Fibroblast of the aortic adventitia (primary cell): ENCODE data around the gene LRRC74A. TPM values are rescaled to one million over a fixed set of nuclear protein-coding genes. Genes with fewer than 3 reads are reported as not detected.

Experiments used
- DNase-seq: peaks from one replicate; pipeline ENCODE4 v3.0.0-alpha.2; 2010; ENCODE audit warnings: low read depth
- H3K4me3 ChIP-seq: 2 replicates; pipeline ENCODE4 v1.5.1; 2011; ENCODE audit warnings: low read depth, mild to moderate bottlenecking, control low read depth, low read length, moderate library complexity
- CTCF ChIP-seq: IDR thresholded peaks from 2 replicates; pipeline ENCODE4 v1.5.1; 2011; ENCODE audit warnings: mild to moderate bottlenecking, low read length, control low read depth, inconsistent platforms; ENCODE audit not compliant: insufficient read depth
- total RNA-seq: library from RNA; depleted of rRNA; stranded (reverse); fragments of >200 nt; gene quantifications from 2 replicates; pipeline ENCODE4 v1.2.3, GENCODE V29; 2012; ENCODE audit warnings: low replicate concordance

Gene LRRC74A
- total RNA-seq, 1 donor = not detected

DNA sequence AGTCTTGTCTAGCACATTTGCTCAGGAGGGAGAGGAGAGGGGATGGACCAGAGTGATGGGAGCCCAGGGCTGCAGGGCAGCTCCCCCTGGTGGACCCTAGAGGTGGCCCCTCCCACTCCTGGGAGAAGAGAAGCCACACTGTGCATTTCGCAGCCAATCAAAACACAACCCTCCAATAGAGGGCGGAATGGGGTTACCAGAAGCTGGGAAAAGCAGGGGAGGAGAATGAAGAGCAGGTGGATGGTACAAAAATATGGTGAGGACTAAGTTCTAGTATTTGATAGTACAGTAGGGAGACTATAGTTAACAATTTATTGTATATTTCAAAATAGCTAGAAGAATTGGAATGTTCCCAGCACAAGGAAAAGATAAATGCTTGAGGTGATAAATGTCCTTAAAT, 41.3 kb upstream of the LRRC74A start:
- H3K4me3 ChIP-seq = no peak overlapping the region
- TF ChIP-seq CTCF = peak; percentile 88
- peak; percentile 72 for DNase-seq

- no peak overlapping the region for H3K4me3 ChIP-seq
- no peak for DNase-seq
- no peak for TF ChIP-seq CTCF
These were observed 39.6 kb upstream of the LRRC74A start for GRCh38 chr14:76786601-76787000.

DNA sequence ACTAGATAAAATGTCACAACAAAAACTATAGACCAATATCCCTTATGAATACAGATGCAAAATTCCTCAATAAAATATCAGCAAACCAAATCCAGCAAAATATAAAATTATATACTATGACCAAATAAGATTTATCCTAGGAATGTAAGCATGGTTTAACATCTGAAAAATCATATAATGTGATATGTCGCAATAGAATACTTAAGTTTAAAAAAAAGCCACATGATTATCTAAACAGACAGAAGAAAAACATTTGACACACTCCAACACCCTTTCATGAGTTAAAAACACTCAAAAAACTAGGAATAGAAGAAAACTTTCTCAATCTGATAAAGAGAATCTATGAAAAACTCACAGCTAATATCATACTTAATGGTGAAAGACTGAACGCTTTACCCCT, 33.8 kb upstream of the LRRC74A start:
- no peak for DNase-seq
- TF ChIP-seq CTCF = no peak
- no peak overlapping the region for H3K4me3 ChIP-seq

DNA sequence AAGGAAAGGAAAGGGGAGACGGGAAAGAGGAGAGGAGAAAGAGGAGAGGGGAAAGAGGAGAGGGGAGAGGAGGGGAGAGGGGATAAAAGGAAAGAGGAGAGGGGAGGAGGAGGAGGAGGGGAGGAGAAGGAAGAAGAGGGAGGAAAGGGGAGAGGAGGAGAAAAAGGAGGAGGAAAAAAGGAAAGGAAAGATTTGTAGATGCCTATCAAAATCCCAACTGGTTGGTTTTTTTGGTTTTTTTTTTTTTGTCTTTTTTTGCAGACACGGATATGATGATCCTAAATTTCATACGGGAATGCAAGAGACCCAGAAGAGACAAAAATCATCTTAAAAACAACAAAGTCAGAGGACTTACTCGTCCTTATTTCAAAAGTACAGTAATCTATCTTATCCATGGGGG, 32.9 kb upstream of the LRRC74A start:
- no peak for TF ChIP-seq CTCF
- DNase-seq = no peak
- no peak overlapping the region for H3K4me3 ChIP-seq

DNA sequence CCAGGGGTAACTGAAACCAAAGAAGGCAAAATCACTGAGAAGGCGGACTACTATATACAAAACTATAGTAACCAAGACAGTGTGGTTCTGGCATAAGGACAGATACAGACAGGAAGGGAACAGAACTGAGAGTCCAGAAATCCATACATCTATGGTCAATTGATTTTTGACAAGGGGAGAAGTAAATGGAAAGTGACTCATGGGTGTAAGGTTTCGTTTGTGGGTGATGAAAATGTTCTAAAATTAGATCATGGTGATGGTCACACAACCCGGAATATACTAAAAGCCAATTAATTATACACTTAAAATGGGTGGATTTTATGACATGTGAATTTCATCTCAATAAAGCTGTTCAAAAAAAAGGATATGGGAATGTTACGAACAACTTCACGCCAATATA, 32.3 kb upstream of the LRRC74A start:
- no peak overlapping the region for H3K4me3 ChIP-seq
- DNase-seq = no peak
- no peak for TF ChIP-seq CTCF

DNA sequence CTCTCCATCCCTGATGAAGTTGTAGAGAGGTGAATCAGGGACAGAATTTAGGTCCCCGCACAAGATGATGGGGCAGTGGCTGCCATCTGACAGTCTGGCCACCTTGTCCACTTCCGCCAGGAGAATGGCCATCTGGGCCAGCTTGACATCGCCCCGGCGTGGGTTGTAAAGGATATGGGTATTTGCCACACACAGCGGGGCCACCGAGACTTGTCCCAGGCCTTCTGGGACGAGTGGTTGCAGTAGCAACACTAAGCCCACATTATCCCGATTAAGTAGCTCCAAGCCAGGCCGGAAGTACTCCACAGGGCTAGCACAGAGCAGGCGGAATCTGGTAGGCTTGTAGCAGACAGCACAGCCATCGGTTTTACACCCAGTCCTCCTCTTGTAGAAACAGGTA, 19.8 kb upstream of the LRRC74A start:
- no peak for DNase-seq
- no peak for TF ChIP-seq CTCF
- H3K4me3 ChIP-seq = no peak overlapping the region

- H3K4me3 ChIP-seq = no peak overlapping the region
- no peak for DNase-seq
- TF ChIP-seq CTCF = no peak
These were observed 18.2 kb upstream of the LRRC74A start for GRCh38 chr14:76808011-76808410.
